HUDEP-2 (cell line): ENCODE measurements around the gene UNKL.
A peak's percentile ranks its signal among the peaks of the same experiment; 100 is the strongest.

Experiments used
- DNase-seq, 76 experiments: peaks; one replicate each; lab custom pipeline; 2025; ENCODE audit not compliant: unreplicated experiment in 76 of 76; lab: John Stamatoyannopoulos, UW

The UNKL gene, protein sequence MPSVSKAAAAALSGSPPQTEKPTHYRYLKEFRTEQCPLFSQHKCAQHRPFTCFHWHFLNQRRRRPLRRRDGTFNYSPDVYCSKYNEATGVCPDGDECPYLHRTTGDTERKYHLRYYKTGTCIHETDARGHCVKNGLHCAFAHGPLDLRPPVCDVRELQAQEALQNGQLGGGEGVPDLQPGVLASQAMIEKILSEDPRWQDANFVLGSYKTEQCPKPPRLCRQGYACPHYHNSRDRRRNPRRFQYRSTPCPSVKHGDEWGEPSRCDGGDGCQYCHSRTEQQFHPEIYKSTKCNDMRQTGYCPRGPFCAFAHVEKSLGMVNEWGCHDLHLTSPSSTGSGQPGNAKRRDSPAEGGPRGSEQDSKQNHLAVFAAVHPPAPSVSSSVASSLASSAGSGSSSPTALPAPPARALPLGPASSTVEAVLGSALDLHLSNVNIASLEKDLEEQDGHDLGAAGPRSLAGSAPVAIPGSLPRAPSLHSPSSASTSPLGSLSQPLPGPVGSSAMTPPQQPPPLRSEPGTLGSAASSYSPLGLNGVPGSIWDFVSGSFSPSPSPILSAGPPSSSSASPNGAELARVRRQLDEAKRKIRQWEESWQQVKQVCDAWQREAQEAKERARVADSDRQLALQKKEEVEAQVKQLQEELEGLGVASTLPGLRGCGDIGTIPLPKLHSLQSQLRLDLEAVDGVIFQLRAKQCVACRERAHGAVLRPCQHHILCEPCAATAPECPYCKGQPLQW

DNA sequence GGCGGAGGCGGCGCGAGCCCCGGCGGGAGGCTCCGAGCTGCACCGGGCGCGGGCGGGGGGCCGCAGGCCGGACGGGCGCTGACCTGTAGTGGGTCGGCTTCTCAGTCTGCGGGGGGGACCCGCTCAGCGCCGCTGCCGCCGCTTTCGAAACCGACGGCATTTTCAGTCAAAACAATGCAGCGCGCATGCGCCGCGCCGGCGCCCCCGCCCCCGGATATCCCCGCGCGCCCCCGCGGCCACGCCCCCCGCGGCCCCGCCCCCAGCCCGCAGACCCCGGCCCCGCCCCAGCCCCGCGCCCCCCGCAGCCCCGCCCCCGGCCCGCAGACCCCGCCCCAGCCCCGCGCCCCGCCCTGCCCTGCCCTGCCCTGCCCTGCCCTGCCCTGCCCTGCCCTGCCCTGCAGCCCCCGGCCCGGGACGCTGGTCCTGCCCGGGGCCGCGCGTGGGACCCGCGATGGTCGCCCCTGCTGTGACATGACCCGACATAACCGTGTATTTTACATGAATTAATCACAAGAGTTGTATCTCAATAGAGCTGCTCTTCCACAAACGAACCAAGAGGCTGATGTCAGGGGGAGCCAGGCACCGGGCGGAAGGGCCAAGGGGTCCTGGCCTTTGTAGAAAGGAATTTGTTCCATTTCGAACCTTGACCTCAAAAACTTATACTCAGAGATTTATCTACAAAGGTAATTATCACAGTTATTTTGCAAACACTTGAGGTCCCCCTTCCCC is at the start of gene UNKL:
TSS of gene UNKL (minus strand) at position 173 of the 729 bp plus-strand sequence. CDS start at position 160, 13 bp downstream.
- DNase-seq: peak in 45 of 76 experiments; percentile 3 to 55 (median 27)

DNA sequence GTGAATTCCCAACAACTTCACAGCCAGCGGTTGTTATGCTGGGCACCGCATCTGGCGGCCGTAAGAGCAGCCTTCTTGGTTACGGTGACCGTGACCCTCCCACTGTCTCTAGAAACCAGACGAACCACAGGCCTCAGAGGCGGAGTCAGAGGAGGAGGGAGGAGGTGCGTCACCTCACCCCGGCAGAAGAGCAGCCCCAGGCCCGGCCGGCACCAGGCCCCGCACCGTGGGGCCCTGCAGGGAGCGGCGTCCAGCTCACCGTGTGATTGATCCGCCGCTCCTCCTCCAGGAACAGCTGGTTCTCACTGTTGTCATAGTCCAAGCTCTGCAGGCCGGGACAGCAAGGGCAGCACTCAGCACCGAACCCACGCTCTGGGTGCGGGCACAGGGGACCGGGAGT is 46.6 kb upstream of the UNKL start:
- no peak for DNase-seq

DNA sequence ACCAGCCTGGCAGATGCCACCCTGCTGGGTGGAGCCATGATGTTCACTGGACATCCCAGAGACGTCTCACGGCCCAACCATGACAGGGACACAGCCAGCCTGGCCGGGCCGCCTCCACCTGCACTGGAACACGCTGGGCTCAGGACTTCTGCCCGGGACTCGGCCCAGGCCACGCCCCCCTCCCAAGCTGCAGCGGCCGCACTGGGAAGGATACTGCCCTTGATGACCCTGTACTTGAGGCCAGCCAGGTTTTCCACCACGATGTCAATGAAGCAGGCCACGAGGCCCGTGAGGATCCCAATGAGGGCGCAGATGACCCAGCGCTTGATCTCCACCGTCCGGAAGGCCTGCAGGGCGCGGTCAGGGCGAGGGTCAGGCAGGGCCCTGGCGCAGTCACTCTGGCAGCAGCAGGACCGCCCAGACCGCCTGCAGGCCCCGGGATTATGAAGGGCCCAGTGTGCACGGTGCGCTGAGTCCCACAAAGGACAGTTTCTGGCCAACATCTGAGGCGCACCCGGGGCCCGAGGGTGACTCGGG is 46.2 kb upstream of the UNKL start:
- DNase-seq: no peak

DNA sequence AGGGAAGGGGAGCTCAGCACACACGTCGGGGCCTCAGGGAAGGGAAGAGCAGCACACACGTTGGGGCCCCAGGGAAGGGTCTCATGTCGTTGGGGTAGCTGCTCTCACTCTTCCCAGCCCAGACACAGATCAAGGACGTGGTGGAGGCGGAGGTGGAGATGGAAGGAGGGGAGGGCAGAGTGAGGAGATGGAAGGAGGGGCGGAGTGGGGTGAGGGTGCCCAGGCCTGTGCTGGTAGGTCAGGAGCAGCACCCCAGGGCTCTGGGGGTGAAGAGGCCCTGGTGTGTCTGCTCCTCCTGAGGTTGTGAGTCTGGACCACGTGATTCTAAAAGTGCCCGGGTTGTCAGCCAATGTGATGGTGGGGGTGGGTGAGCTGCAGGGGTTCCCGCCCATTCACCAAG is 45.5 kb upstream of the UNKL start:
- no peak for DNase-seq

DNA sequence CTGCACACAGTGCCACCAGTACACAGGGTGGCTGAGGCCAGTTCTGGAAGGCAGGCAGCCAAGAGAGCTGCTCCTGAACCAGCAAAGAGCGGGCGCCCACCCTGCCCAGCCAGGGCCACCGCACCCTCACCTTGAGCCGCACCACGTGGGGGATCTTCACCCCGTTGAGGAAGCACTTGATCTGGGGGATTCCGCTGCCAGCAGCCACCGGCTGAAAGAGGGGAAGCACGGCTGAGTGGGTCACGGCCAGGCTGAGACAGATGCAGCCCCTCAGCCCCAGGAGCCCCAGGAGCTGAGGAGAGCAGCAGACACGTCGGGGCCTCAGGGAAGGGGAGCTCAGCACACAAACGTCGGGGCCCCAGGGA is 44.5 kb upstream of the UNKL start:
- DNase-seq: no peak

DNA sequence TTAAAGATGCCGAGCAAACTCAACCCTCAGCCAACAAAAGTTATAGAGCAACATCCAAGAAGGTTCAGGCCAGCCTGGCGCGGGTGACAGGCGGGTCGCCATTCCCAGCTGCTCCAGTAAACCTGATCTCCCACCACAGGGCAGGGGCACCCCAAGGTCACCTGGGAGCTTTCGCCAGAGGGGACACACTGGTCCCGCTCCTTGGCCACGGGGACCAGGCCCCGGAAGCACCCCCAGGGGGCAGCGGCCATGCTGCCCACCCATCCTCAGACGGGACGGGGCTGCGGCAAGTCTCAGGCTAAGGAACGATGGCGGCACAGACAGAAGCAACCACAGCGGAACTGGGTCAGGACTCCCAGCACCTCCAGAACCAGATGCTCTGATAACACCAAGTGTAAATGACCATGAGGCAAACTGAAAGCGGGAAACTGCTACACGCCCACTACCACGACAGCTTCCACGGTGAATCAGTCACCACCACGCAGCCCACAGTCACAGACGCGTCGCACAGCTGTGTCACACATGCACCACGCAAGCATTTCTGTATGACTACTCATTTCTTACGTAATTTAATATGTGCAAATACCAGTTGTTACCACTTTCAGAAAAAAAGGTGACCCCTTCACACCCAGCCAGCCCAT is 44.0 kb upstream of the UNKL start:
- no peak for DNase-seq

DNA sequence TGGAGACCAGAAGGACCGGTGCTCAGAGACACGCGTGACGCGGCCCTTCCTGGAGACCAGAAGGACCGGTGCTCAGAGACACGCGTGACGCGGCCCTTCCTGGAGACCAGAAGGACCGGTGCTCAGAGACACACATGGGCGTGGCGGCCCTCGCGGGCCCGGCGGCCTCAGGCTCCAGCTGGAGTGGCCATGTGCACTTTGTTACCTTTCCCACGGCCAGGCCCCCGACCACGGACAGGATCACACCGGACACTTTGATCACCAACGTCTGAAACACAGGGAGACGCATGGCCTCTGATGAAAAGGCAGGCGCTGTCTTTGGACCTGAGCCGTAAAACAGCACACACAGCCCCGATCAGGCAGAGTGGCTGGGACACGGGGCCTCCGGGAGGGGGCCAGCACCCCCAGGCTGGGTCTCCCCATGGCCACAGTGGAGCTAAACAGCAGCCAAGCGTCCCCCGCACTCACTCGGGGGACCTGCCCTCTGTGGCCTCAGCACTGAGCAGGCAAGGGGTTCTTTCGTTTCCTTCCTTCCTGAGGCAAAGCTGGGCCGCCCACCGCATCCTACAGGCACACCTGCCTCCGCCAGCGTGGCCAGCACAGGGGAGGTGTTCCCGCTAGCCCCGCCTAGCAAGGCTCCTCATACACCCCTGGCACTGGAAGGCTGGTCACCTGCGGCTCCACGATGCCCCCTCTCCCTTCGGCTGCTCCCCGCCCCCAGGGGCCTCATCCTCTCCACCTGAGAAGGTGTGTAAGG is 43.2 kb upstream of the UNKL start:
- DNase-seq: no peak

DNA sequence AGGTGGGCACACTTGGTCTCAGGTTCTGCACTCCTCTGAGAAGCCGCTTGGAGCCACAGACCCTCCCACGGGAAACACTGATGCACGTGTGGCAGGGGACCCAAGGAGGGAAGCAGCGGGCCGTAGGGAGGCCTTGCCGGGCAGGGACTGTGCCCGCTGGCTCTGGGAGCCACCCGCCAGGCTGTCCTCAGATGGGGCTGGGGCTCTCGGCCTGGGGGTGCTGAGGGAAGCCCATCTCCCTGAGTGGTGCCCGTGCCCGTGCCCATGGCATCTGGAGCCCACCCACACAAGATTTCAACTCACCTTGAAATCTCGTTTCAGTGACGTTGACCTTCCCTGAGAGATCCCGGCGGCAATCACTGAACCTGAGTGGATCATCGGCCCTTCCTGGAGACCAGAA is 42.4 kb upstream of the UNKL start:
- DNase-seq: no peak

DNA sequence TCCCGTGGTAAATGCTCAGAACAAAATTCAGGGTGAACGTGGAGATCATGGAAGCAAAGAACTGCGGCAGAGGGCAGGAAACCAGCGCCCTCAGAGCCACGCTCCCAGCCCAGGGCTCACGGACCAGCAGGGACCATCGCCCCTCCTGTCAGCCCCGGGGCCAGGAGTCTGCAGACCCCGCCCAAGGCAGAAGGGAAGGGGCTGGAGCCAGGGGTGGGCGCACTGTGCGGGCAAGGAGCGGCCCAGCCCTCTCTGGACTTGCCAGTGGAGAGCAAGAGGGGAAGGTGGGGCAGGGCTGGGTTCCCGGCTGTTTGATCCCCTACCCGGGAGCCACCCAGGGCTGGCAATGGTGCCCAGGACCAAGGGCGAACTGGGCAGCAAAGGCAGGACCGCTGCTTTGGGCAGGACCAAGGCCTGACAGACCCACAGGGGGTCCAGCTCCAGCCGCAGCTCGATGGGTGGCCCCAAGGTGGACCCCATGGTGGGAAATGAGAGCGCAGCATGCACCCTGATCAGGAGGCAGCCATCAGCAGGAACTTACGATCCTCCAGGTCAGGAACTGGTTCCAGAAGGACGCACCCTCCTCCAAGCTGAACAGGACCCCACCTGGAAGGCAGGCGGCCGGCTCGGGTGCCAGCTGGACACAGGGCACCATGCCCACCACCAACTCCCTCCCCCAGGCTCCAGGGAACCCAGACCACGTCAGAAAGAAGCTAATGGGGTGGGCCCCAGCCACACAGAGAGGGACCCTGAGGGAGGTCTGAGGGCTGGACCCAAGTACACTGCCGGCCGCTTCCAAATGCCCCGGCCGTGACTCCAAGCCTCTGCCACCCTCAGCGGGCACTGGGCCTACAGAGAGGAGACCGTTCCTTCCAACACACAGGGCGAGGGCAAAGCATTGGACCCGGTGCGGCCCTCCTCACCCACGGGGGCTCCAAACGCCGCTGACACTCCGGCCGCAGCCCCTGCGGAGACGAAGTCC is 41.0 kb upstream of the UNKL start:
- DNase-seq: no peak

DNA sequence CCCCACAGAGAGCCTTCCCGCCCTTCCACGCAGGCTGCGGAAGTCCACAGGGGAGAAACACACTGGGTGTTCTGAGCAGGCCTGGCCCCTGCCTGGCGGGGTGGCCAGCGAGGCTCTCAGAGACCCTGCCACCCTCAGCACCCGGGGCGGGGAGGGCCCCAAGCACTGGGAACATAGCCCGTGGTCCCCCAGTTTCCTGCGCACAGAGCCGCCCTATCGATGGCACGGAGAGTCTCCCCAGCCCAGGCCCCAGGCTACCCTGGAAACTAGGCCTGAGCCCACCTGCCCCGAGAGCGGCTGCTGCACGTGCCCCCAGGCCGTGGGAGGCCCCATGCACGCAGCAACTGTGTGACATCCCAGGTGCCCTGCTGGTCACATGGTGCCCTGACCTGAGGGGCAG is 40.1 kb upstream of the UNKL start:
- DNase-seq: no peak

DNA sequence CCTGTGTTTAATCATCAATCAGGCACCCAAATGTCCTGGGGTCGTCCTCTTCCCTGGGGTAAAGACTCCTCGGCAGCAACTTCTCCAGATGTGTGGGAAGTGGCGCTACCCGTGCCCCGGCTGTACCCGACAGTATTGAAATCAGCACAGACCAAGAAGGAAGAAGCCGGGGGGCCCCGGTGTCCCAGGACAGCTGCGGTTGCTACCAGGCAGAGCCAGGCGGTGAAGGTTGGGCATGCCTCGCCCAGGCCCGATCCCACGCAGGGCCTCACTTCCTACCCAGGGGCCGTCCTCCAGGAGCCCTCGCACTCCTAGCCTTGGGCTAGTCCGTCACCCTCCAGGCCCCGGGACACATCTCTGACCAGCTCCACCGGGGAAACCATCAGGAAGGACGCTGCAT is 38.8 kb upstream of the UNKL start:
- no peak for DNase-seq

DNA sequence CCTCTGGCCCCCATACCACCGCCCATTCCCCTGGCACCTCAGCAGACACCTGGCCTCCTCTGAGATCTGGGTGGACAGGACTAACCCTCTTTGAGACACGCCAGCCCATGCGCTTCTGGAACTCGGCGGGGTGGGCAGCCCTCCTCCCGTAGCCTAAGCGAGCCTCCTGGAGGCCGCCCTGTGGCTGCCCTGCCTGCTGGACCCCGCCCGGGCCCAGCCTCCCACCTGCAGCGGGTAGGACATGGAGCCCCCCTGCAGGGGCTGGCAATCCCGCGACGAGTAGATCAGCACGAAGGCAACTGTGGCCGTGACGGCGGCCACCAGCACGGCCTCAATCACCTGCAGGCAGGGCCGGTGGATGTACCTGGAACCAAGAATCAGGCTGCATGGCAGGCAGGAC is 38.0 kb upstream of the UNKL start:
- no peak for DNase-seq

DNA sequence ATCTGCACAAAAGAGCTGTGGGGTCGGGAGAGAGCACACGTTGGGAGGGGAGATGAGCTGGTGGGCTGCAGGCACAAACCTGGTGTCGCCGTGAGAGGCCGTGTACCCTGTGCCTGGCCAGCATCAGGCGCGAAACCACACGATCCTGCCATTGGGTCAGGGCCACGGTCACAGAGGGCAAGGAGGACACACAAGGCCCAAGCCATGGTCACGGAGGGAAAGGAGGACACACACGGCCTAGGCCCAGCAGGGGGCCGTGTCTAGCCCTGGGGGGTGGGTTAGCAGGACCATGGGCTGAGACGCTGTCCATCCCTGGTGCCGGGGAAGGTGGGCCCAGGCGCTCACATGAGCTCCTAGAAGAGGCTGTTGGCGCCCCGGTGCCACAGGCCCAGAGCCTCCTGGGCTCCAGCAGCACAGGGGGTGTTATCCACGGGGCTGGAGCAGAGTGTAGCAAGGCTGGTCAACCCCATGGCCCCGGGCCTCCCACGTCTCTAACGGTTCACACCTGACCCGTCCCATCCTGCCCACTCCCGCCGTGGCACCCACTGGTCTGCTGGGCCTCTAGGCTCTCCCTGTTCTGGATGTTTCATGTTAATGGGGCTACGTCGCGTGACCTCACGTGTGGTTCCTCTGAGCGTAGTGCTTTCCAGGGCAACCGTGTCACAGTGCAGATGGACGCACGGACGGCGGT is 37.3 kb upstream of the UNKL start:
- DNase-seq: no peak

DNA sequence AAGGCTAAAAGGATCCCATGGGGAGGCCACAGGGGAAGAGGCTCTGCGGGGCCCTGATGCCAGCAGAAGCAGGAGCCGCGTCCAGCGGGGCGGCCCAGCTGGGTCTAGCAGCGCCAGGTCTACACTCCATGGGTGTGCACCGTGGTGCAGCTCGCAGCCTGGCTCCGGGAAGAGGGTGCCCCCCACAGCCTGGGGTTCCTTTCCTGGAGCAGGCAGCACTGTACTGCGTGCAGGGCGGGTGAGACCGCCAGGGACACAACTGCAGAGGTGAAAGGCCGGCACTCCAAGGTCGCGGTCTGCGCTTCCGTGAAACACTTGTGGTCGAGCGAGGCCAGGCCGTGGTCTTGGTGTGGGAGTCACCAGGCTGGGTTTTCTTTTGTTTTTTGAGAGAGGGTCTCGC is 36.3 kb upstream of the UNKL start:
- DNase-seq: no peak

DNA sequence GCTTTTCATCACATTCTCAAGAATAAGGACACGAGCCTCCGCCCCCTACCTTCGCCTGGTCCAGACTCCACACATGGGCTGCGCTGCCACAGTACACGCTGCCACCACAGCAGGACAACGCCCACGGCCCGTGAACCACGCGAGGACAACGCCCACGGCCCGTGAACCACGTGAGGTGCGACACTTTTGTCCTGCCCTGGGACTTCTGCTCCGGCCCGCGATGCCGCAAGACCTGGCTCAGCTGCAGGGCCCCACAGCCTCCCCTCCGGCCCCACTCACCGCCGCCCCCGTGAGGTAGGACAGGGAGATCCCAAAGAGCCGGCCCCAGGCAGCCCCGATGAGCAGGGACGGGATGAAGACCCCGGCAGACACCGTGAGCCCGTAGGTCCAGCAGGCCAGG is 35.7 kb upstream of the UNKL start:
- DNase-seq: no peak

DNA sequence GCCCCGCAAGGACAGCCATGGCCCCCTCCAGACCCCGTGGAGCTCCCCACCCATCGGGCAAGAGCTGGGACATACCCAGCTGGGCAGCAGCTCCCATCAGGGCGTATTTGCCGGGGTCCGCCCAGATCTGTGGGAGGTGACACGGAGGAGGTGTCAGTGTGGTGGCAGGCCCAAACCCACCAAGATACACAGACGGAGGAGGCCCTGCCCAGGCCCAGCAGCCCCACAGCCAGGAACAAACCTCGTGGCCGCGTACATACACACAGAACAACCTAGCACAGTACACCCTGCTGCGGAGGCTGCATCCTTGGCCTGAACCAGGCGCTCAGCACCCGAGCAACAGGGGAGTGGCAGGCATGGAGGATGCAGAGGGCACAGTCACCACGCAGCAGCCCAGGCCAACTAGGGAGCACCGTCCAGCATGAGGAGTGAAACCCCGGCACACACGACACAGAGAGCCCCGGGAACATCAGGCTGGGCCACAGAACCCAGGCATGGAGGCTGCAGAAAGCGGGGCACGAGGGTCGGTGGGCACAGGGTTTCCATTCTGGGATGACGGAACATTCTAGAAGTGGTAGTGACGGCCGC is 34.8 kb upstream of the UNKL start:
- DNase-seq: no peak

DNA sequence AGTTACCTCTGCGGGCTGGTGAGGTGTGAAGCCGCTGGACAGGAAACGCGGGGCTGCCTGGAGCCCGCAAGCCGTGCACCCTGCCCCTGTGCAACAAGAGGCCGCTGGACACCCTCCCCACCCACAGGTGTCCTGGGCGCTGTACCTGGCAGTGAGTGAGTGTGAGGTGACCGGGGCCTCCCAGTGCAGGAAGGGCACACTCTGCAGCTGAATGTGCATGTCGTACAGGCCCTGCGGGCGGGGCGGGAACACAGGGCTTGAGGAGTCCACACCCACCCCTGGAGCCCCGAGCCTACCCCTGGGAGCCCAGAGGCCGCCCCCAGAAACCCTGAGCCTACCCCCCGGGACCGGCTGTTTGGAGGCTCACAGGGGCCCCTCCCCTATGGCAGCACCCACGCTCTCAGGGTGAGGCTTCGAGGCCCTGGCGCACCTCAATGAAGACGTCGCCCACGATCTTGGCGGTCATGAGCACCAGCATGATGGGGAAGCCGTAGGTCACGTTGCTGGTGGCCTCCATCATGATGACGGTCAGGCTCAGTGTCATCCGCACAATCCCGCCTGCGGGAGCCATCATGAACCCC is 34.1 kb upstream of the UNKL start:
- DNase-seq: no peak

DNA sequence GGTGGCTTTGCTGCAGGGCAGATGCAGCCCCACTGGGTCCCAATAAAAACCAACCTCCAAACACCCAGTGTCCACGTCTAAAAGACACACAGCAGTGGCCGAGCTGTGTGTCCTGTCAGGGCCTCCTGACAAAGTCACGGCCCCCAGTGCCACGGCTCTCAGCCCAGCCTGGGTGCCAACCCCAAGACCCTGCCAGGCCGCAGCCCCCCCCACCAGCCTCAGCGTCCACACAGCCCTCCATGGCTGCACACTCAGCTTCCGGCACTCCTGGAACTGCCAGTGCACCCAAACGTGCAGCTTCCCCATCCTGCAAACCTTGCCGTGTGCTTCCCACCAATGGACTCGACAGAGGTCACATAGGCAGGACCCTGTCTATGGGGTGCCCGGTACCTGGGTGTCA is 33.5 kb upstream of the UNKL start:
- no peak for DNase-seq
